Ascending aorta (tissue), 2 donors: Measurements from ENCODE around the gene SGK1. TPM values are rescaled to one million over a fixed set of nuclear protein-coding genes. Genes with fewer than 3 reads are reported as not detected.
"Not testable (repeated sequence)": the region's sequence is repeated elsewhere in the genome, so short reads cannot be mapped to it uniquely, and the experiment has no call there.

Experiments used
- DNase-seq, 2 donors: peaks; one replicate each; pipeline ENCODE4 v3.0.0-alpha.2; 2019; ENCODE audit warnings: low spot score in 2 of 2
- H3K27ac ChIP-seq, 2 donors: fragments of 200-600 bp; sonication (generic); one replicate each; pipeline ENCODE4 v1.5.1; 2016 to 2017; ENCODE audit warnings: mild to moderate bottlenecking in 1 of 2
- H3K27me3 ChIP-seq: fragments of 200-600 bp; sonication (generic); one replicate; pipeline ENCODE4 v1.5.1; 2017
- H3K36me3 ChIP-seq, 2 donors: fragments of 200-600 bp; sonication (generic); one replicate each; pipeline ENCODE4 v1.5.1; 2016
- H3K4me1 ChIP-seq, 2 donors: fragments of 200-600 bp; sonication (generic); one replicate each; pipeline ENCODE4 v1.5.1; 2016 to 2017; ENCODE audit warnings: mild to moderate bottlenecking in 1 of 2
- H3K4me3 ChIP-seq, 2 donors: fragments of 200-600 bp; sonication (generic); one replicate each; pipeline ENCODE4 v1.5.1; 2016 to 2017; ENCODE audit warnings: mild to moderate bottlenecking in 1 of 2
- H3K9me3 ChIP-seq, 2 donors: fragments of 200-600 bp; sonication (generic); one replicate each; pipeline ENCODE4 v1.5.1; 2016
- intact Hi-C: fragments of 100-400 bp; cut with DNase I; formaldehyde crosslinking; loops from one replicate; pipeline ENCODE4 v1.15.1; 2023
- total RNA-seq: library from RNA; depleted of rRNA; stranded (reverse); fragments of >200 nt; gene quantifications from one replicate; pipeline ENCODE4 v1.1.0, GENCODE V29; 2016
- TF ChIP-seq, protein P1 (sequence below), 3 experiments: fragments of 200-600 bp in 2 of 3; fragments of 450-650 bp in 1 of 3; sonication (generic) in 2 of 3; IDR thresholded peaks; one replicate each; pipeline ENCODE4 v1.5.1; 2016 to 2019; ENCODE audit warnings: antibody characterized with exemption in 3 of 3, mild to moderate bottlenecking in 1 of 3, moderate library complexity in 1 of 3

Gene SGK1
- total RNA-seq, 1 donor from 2014 or later = 200 TPM

DNA sequence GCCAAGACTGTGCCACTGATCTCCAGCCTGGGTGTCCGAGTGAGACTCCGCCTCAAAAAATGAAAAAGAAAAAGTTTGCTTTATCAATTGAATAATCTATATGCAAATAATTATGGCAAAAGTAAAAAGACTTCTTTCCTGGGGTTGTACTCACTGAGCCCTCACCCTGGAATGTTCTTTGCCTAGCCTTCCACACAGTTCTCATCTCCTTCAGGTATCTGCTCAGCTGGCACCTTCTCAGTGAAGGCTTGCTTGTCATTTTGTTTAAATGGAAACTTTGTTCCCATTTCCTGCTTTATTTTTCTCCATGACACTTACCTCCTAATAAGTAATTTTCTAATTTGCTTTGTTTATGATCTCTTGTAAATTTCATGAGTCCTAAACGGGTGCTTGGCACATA, 96.7 kb downstream of the SGK1 start:
- no peak for DNase-seq
- Histone ChIP-seq H3K4me1 (no peaks in the 10 kb centered on the region), H3K4me3 (no peak overlapping the region), H3K36me3 (no peaks in the 10 kb centered on the region), H3K9me3 (no peaks in the 10 kb centered on the region), H3K27me3 (no peaks in the 10 kb centered on the region), H3K27ac (no peak overlapping the region)
- TF ChIP-seq, protein P1, sequence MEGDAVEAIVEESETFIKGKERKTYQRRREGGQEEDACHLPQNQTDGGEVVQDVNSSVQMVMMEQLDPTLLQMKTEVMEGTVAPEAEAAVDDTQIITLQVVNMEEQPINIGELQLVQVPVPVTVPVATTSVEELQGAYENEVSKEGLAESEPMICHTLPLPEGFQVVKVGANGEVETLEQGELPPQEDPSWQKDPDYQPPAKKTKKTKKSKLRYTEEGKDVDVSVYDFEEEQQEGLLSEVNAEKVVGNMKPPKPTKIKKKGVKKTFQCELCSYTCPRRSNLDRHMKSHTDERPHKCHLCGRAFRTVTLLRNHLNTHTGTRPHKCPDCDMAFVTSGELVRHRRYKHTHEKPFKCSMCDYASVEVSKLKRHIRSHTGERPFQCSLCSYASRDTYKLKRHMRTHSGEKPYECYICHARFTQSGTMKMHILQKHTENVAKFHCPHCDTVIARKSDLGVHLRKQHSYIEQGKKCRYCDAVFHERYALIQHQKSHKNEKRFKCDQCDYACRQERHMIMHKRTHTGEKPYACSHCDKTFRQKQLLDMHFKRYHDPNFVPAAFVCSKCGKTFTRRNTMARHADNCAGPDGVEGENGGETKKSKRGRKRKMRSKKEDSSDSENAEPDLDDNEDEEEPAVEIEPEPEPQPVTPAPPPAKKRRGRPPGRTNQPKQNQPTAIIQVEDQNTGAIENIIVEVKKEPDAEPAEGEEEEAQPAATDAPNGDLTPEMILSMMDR (IDR thresholded peaks at IDR 0.05) = no peak
- intact Hi-C loops = no loop called here

DNA sequence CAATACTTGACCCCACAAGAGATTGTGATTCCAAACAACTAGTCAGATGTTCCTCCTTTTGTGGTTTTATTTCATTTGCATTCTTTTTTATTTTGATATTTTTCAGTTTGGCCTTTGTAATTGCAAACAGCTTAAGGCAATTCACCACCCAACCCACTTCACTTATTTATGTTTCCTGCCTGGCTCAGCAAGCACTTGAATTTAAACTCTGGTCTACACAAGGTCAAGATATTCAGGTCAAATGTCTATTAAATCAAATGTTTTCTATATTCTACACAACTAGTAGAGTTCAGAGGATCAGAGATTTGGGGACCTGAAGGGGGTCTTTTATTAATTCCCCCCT, 100.1 kb downstream of the SGK1 start:
- Histone ChIP-seq H3K4me3 (no peak overlapping the region), H3K4me1 (no peaks in the 10 kb centered on the region), H3K27ac (no peak overlapping the region), H3K9me3 (no peaks in the 10 kb centered on the region), H3K27me3 (no peaks in the 10 kb centered on the region), H3K36me3 (no peaks in the 10 kb centered on the region)
- no peak for DNase-seq
- intact Hi-C loops = no loop called here
- TF ChIP-seq, protein P1 (IDR thresholded peaks at IDR 0.05) = no peak

DNA sequence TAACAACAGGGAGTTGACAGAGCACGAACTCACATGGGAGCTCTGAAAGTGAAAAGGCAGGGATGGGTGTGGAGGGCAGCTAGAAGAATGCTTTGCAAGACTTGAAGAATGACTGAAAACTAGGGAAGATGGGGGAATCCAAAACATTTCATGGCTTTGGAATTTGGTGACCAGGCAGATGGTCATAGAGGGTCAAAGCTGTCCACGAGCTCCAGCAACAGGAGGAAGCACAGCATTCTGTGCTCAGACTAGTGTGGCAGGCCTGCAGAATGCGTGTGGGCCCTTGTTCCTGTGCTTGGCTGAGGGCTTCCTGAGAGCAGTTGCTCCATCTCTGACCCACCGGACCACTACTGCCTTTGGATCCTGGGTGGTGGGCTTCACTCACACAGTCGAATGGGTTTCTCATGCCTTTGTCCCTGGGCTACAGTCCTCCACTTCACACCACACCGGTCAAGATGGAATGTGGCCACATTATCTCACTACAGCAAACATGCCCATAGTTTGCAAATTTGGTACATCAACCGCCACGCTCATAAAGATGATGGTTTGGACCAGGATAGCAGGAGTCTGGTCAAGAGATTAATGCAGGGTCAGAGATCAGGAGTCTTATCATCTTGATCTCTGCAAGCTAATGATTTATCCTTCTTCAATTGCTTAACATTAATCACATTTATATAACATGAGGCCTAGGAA, 100.7 kb downstream of the SGK1 start:
- Histone ChIP-seq H3K4me1 (no peaks in the 10 kb centered on the region), H3K27me3 (no peaks in the 10 kb centered on the region), H3K4me3 (no peak overlapping the region), H3K36me3 (no peaks in the 10 kb centered on the region), H3K9me3 (no peaks in the 10 kb centered on the region), H3K27ac (no peak overlapping the region)
- intact Hi-C loops = no loop called here
- TF ChIP-seq, protein P1 (IDR thresholded peaks at IDR 0.05) = no peak
- DNase-seq = no peak

DNA sequence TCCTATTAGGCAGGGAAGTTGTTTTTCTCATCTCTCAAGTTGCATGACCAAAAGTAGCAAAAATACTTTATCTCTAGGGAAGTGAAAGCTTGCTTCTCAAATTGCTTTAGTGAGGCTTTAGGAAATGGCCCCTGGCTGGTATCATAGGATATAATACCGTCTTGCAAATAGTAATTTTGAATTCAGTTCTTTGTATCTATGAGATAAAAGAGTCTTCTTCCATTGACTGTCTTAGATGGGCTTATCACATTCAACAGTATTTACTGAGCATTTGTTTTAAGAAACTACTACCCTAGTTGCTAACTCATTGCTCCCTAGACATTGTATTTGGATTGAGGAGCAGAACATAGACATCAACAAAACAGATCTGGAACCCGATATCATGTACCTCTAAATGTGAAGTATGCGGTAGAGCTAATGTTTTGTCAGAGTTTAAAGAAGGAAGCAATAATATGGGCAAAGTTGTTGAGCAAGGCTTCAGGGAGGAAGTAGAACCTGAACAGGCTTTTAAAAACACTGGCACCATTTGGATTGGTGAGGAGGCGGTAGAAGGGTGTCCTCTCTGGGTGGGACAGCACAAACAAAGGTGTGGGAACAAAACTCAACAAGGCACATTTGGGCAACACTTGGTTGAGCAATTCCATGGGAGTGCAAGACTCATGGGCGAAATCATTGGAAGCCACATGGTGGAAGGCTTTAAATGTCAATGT, 101.5 kb downstream of the SGK1 start:
- intact Hi-C loops = no loop called here
- Histone ChIP-seq H3K4me1 (no peaks in the 10 kb centered on the region), H3K9me3 (no peaks in the 10 kb centered on the region), H3K36me3 (no peaks in the 10 kb centered on the region), H3K27me3 (no peaks in the 10 kb centered on the region), H3K4me3 (no peak overlapping the region), H3K27ac (no peak overlapping the region)
- TF ChIP-seq, protein P1 (IDR thresholded peaks at IDR 0.05) = no peak
- no peak for DNase-seq

DNA sequence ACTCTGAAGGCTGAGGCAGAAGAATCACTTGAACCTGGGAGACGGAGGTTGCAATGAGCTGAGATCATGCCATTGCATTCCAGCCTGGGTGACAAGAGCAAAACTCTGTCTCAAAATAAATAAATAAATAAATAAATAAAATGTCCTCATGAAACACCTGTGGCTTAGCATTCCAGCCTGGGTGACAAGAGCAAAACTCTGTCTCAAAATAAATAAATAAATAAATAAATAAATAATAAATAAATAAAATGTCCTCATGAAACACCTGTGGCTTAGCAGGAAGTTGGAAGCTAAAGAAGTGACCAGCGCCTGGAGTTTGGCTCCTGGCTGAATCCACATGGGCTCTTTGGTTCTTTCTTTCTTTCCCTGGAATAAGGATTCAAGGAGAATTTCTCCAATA, 104.5 kb downstream of the SGK1 start:
- H3K4me1 ChIP-seq, H3K27me3 ChIP-seq, H3K9me3 ChIP-seq, H3K4me3 ChIP-seq, H3K27ac ChIP-seq, DNase-seq, intact Hi-C loops, H3K36me3 ChIP-seq: not testable (repeated sequence)

DNA sequence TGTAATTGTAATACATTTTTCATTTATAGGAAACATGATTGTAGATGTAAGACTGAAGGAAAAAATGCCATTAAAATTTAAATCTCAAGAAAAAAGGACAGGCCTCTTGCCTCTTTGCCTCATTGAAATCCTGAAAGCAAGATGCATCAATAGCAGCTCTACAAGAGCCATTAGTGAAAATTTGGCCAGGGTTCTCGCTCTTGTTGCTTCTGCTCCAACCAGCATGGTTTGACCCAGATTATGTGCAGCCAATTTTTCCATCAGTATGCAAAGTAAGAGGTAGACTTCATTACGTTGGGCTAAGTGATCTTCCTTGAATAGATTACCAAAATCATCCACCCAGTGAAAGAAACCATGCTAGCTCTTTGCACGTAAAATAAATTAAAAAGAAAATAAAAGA, 106.6 kb downstream of the SGK1 start:
- no peaks in the 10 kb centered on the region for H3K36me3 ChIP-seq
- no peaks in the 10 kb centered on the region for H3K4me1 ChIP-seq
- intact Hi-C loops = no loop called here
- no peaks in the 10 kb centered on the region for H3K9me3 ChIP-seq
- no peak overlapping the region for H3K27ac ChIP-seq
- no peaks in the 10 kb centered on the region for H3K27me3 ChIP-seq
- no peak for DNase-seq
- H3K4me3 ChIP-seq = no peak overlapping the region
- TF ChIP-seq, protein P1 (IDR thresholded peaks at IDR 0.05) = no peak
